Adrenal gland (tissue), 12 donors: ENCODE results near the gene MS4A10. TPM values are rescaled to one million over a fixed set of nuclear protein-coding genes. Genes with fewer than 3 reads are reported as not detected.

Experiments used
- DNase-seq, 7 donors: peaks; one replicate each; pipeline ENCODE4 v3.0.0-alpha.2; 2019 to 2020
- H3K27ac ChIP-seq, 5 donors: fragments of 200-600 bp; sonication (generic) in 4 of 5; 1 replicate in 3 of 5; 2 replicates in 2 of 5; pipeline versions ENCODE4 v1.5.1 to v1.8.0; 2016 to 2020; ENCODE audit warnings: mild to moderate bottlenecking in 1 of 5
- H3K27me3 ChIP-seq: fragments of 200-600 bp; 2 replicates; pipeline ENCODE4 v1.8.0; 2021
- H3K36me3 ChIP-seq, 2 donors: fragments of 200-600 bp; replicated peaks in 1 of 2; 1 replicate in 1 of 2; 2 replicates in 1 of 2; pipeline versions ENCODE4 v1.5.1 to v1.8.0; 2018 to 2022
- H3K4me1 ChIP-seq, 2 donors: fragments of 200-600 bp; replicated peaks in 1 of 2; 1 replicate in 1 of 2; 2 replicates in 1 of 2; pipeline versions ENCODE4 v1.5.1 to v1.8.0; 2018 to 2021
- H3K4me3 ChIP-seq, 4 donors: fragments of 200-600 bp; sonication (generic) in 3 of 4; one replicate each; pipeline ENCODE4 v1.5.1; 2016 to 2018
- H3K9me3 ChIP-seq, 3 donors: fragments of 200-600 bp; sonication (generic) in 1 of 3; replicated peaks in 1 of 3; 1 replicate in 2 of 3; 2 replicates in 1 of 3; pipeline versions ENCODE4 v1.5.1 to v1.8.0; 2016 to 2021
- CTCF ChIP-seq, 6 experiments: fragments of 450-650 bp in 4 of 6; fragments of 200-600 bp in 2 of 6; sonication (generic) in 1 of 6; IDR thresholded peaks; 1 replicate in 5 of 6; 2 replicates in 1 of 6; pipeline versions ENCODE4 v1.5.1 to v1.8.0; 2016 to 2021; ENCODE audit warnings: antibody characterized with exemption in 6 of 6, mild to moderate bottlenecking in 2 of 6, moderate library complexity in 1 of 6
- POLR2A ChIP-seq, 2 donors: fragments of 450-650 bp; IDR thresholded peaks; one replicate each; pipeline ENCODE4 v1.6.1; 2017; ENCODE audit warnings: antibody characterized with exemption in 2 of 2, mild to moderate bottlenecking in 2 of 2, moderate library complexity in 1 of 2
- WGBS, 4 donors: extraction: QIAGEN DNeasy Blood & Tissue Kit in 2 of 4; methylation state at CpG; one replicate each; pipeline versions ENCODE4 v1.1.5 to v1.1.7; 2013 to 2017; 5-methylcytosine and 5-hydroxymethylcytosine counted together
- intact Hi-C, 2 donors: fragments of 100-400 bp; cut with DNase I; formaldehyde crosslinking; loops; one replicate each; pipeline versions ENCODE4 v1.14.1 to v1.15.0; 2022 to 2023
- polyA plus RNA-seq, 3 donors: library from polyadenylated mRNA; stranded (reverse); fragments of 200-250 nt in 2 of 3; fragments of 350-450 nt in 1 of 3; fragmentation: Illumina TruSeq in 1 of 3; extraction: RNeasy Lipid Tissue Mini Kit (QIAGEN cat#74804) in 1 of 3; gene quantifications; one replicate each; pipeline ENCODE4 v1.2.3, GENCODE V29; 2013 to 2014
- total RNA-seq, 9 donors: library from RNA; depleted of rRNA in 4 of 9; stranded (reverse); fragments of >200 nt in 4 of 9; fragments of 120-200 nt in 1 of 9; fragmentation: NEBNext Ultra II Directional in 1 of 9; extraction: Animal tissue kit (Norgen Biotek cat#: 25700) in 1 of 9; gene quantifications; one replicate each; pipeline versions ENCODE4 v1.1.0 to v1.2.4, GENCODE V29; 2013 to 2023
- donor health status: healthy with polysubstance abuse.
- donor health status: Bipolar disorder and iron deficiency.
- donor health status: DM: yes; HTN: yes; CAD: no.
- donor health status: DM: no; HTN: no; CAD: no.
- donor health status: DM: no; HTN: no; CAD: no.
- donor health status: DM: yes; HTN: yes; CAD: no.

Gene MS4A10
- total and polyA plus RNA-seq, 12 donors = not detected

- Histone ChIP-seq H3K27ac (no peak overlapping the region), H3K4me3 (no peak overlapping the region), H3K9me3 (no peaks in the 10 kb centered on the region), H3K4me1 (no peaks in the 10 kb centered on the region), H3K27me3 (no peaks in the 10 kb centered on the region), H3K36me3 (no peaks in the 10 kb centered on the region)
- intact Hi-C loops = no loop called here
- TF ChIP-seq CTCF (IDR thresholded peaks at IDR 0.05) (no peak), POLR2A (IDR thresholded peaks at IDR 0.05) (no peak)
- DNase-seq = no peak
- 73 to 86% (median 76%) methylated on average over 7 to 8 of the region's 8 CpGs for WGBS, 4 donors
Observed at GRCh38 chr11:60748821-60749220, 36.3 kb upstream of the MS4A10 start.

GRCh38 chr11:60750911-60751310 lies 34.2 kb upstream of the MS4A10 start:
- Histone ChIP-seq H3K36me3 (no peaks in the 10 kb centered on the region), H3K4me1 (no peaks in the 10 kb centered on the region), H3K27me3 (no peaks in the 10 kb centered on the region), H3K9me3 (no peaks in the 10 kb centered on the region), H3K27ac (no peak overlapping the region), H3K4me3 (no peak overlapping the region)
- 65 to 68% (median 67%) methylated on average over 3 of the region's 3 CpGs for WGBS, 4 donors
- intact Hi-C loops = no loop called here
- TF ChIP-seq CTCF (IDR thresholded peaks at IDR 0.05) = no peak
- TF ChIP-seq POLR2A (IDR thresholded peaks at IDR 0.05) = no peak
- DNase-seq = no peak

GRCh38 chr11:60753309-60753708 lies 31.8 kb upstream of the MS4A10 start:
- intact Hi-C loops = no loop called here
- Histone ChIP-seq H3K27ac (no peak overlapping the region), H3K4me3 (no peak overlapping the region), H3K4me1 (no peaks in the 10 kb centered on the region), H3K9me3 (no peaks in the 10 kb centered on the region), H3K27me3 (no peaks in the 10 kb centered on the region), H3K36me3 (no peaks in the 10 kb centered on the region)
- WGBS, 4 donors = 60 to 77% (median 65%) methylated on average over 4 of the region's 4 CpGs
- no peak for DNase-seq
- TF ChIP-seq CTCF (IDR thresholded peaks at IDR 0.05) = no peak
- TF ChIP-seq POLR2A (IDR thresholded peaks at IDR 0.05) = no peak

- H3K27me3 ChIP-seq = no peaks in the 10 kb centered on the region
- intact Hi-C loops = no loop called here
- no peaks in the 10 kb centered on the region for H3K9me3 ChIP-seq
- no peaks in the 10 kb centered on the region for H3K4me1 ChIP-seq
- no peak overlapping the region for H3K27ac ChIP-seq
- no peak for DNase-seq
- TF ChIP-seq CTCF (IDR thresholded peaks at IDR 0.05) = no peak
- no peak for TF ChIP-seq POLR2A (IDR thresholded peaks at IDR 0.05)
- 82 to 88% (median 86%) methylated on average over 6 of the region's 6 CpGs for WGBS, 4 donors
- H3K4me3 ChIP-seq = no peak overlapping the region
- no peaks in the 10 kb centered on the region for H3K36me3 ChIP-seq
Observed at GRCh38 chr11:60754887-60755286, 30.2 kb upstream of the MS4A10 start.
